IMR-90 (cell line): Measurements from ENCODE around the gene CALU. TPM values are rescaled to one million over a fixed set of nuclear protein-coding genes. Genes with fewer than 3 reads are reported as not detected.

Experiments used
- microRNA-seq, 2 experiments: library from miRNA; stranded (forward) in 1 of 2; unstranded in 1 of 2; fragments of 10-50 nt in 1 of 2; fragments of <30 nt in 1 of 2; gene quantifications in 1 of 2; microRNA quantifications in 1 of 2; one replicate each; pipeline versions ENCODE3 to v1.1.0; 2013 to 2020; ENCODE audit not compliant: insufficient read depth in 1 of 2, insufficient read length in 1 of 2, unreplicated experiment in 1 of 2
- polyA plus RNA-seq, 3 experiments: library from polyadenylated mRNA; depleted of rRNA; stranded (reverse); fragments of >200 nt; gene quantifications; 2 replicates each; pipeline ENCODE4 v1.2.3, GENCODE V29; 2012; ENCODE audit warnings: low replicate concordance in 1 of 3
- small RNA-seq, 5 experiments: library from RNA; depleted of rRNA; stranded (forward); fragments of <200 nt; gene quantifications; one replicate each; pipeline ENCODE3, GENCODE V24; 2012
- total RNA-seq: library from RNA; depleted of rRNA; stranded (reverse); fragments of >200 nt; gene quantifications from 2 replicates; pipeline ENCODE4 v1.2.3, GENCODE V29; 2012; rRNA removed

Gene CALU
- total and polyA plus RNA-seq, 2 of the 4 experiments (the other 2 are of a cell fraction): 421 to 525 TPM

Small RNA genes within 50 kb of the gene (microRNA-seq; reads per million reads assigned to microRNA genes)
- not detected for gene RN7SL81P (ENCODE audit: insufficient read depth, insufficient read length)
- 175 reads per million, percentile 85 among the genes with 10 or more reads in this experiment for gene RNA5SP242 (ENCODE audit: insufficient read depth, insufficient read length)
- gene RNA5SP243 (ENCODE audit: insufficient read depth, insufficient read length): 94.0 reads per million, percentile 80 among the genes with 10 or more reads in this experiment

Small RNA genes within 50 kb of the gene (small RNA-seq; reads per million reads assigned to genes)
- gene RN7SL81P (0 to 0.68 (median 0) reads per million in 5 experiments), gene RNA5SP242 (0.25 to 36.9 (median 5.4) reads per million in 5 experiments), gene RNA5SP243 (0.04 to 10.2 (median 4.2) reads per million in 5 experiments)

Other genes with a start within 250 kb of the CALU start
- gene GARIN1A, start 67.1 kb upstream of the CALU start, total RNA-seq: 0.18 and 0.28 TPM in 2 replicates
- gene GARIN1A, start 67.1 kb upstream of the CALU start, polyA plus RNA-seq (2012; rRNA removed): 1.4 and 1.6 TPM in 2 replicates
- gene OPN1SW, start 36.4 kb downstream of the CALU start, total RNA-seq: not detected in 2 replicates
- not detected in 2 replicates for gene OPN1SW, start 36.4 kb downstream of the CALU start, polyA plus RNA-seq (2012; rRNA removed)
- 7.7 and 8.3 TPM in 2 replicates for gene CCDC136, start 52.6 kb downstream of the CALU start, total RNA-seq
- gene CCDC136, start 52.6 kb downstream of the CALU start, polyA plus RNA-seq (2012; rRNA removed): 15.1 and 18.0 TPM in 2 replicates
- 116 and 139 TPM in 2 replicates for gene FLNC, start 91.0 kb downstream of the CALU start, total RNA-seq
- 154 and 167 TPM in 2 replicates for gene FLNC, start 91.0 kb downstream of the CALU start, polyA plus RNA-seq (2012; rRNA removed)
- gene ATP6V1F, start 123.5 kb downstream of the CALU start, total RNA-seq: 61.1 and 104 TPM in 2 replicates
- gene ATP6V1F, start 123.5 kb downstream of the CALU start, polyA plus RNA-seq (2012; rRNA removed): 321 and 346 TPM in 2 replicates
- not detected in 2 replicates for gene KCP, start 171.3 kb downstream of the CALU start, total RNA-seq
- 0.03 and 0.07 TPM in 2 replicates for gene KCP, start 171.3 kb downstream of the CALU start, polyA plus RNA-seq (2012; rRNA removed)
- 0.18 TPM in 1 of 2 replicates, not detected in the other for gene IRF5, start 198.6 kb downstream of the CALU start, total RNA-seq
- gene IRF5, start 198.6 kb downstream of the CALU start, polyA plus RNA-seq (2012; rRNA removed): 0.14 TPM in 1 of 2 replicates, not detected in the other